ENCODE results near the gene PBXIP1.
A peak's percentile ranks its signal among the peaks of the same experiment; 100 is the strongest.
"Not testable (repeated sequence)": the region's sequence is repeated elsewhere in the genome, so short reads cannot be mapped to it uniquely, and the experiment has no call there.

Gene PBXIP1

GRCh38 chr1:154983776-154984466 is 28.0 kb upstream of the PBXIP1 start:
- no CpG with 5 or more reads among the region's 17 CpGs for WGBS (ENCODE audit: extremely low coverage, insufficient coverage, low lambda C conversion rate)
- H3K27ac ChIP-seq (ENCODE audit: low read depth, low read length), result no peak overlapping the region

GRCh38 chr1:154982897-154983648 is 27.2 kb upstream of the PBXIP1 start, which contains the start of gene FLAD1:
TSS of gene FLAD1 (plus strand) at chr1:154983344. CDS start at chr1:154983695, 351 bp downstream.
- peak within 1 kb of the TSS; percentile 81 for H3K9ac ChIP-seq (ENCODE audit: low read length)
- WGBS (ENCODE audit: extremely low coverage, insufficient coverage, low lambda C conversion rate), result no CpG with 5 or more reads among the region's 26 CpGs
- H3K4me3 ChIP-seq (ENCODE audit: low read length), result peak within 1 kb of the TSS; percentile 67
- H4K8ac ChIP-seq (ENCODE audit: low read depth, low read length), result no peak within 1 kb of the TSS
- H3K36me3 ChIP-seq (ENCODE audit: control insufficient read depth, insufficient read depth, low read length), result peaks cover 8% of the 10 kb centered on the region
- DNase-seq, result peak; percentile 100
- H3K27ac ChIP-seq (ENCODE audit: low read depth, low read length), result peak within 1 kb of the TSS; percentile 19
- peak within 1 kb of the TSS; percentile 66 for H2BK5ac ChIP-seq (ENCODE audit: low read length)
- no peak within 1 kb of the TSS for H2BK120ac ChIP-seq (ENCODE audit: low read depth, low read length)
- no peak within 1 kb of the TSS for H3K23ac ChIP-seq (ENCODE audit: low read length)
- H3K27me3 ChIP-seq (ENCODE audit: insufficient read depth, low read length, poor library complexity), result no peaks in the 10 kb centered on the region
- H3K18ac ChIP-seq (ENCODE audit: low read length), result peak within 1 kb of the TSS; percentile 77
- H3K79me2 ChIP-seq (ENCODE audit: control insufficient read depth, insufficient read depth, low read length), result peaks cover 25% of the 10 kb centered on the region
- H3K4me2 ChIP-seq (ENCODE audit: low read length), result peak within 1 kb of the TSS; percentile 83
- no peaks in the 10 kb centered on the region for H3K4me1 ChIP-seq (ENCODE audit: control insufficient read depth, low read depth, low read length)
- H3K4ac ChIP-seq (ENCODE audit: low read depth, low read length), result peak within 1 kb of the TSS; percentile 74
- no peak within 1 kb of the TSS for H2BK15ac ChIP-seq (replicated peaks; ENCODE audit: low read depth)
- peak within 1 kb of the TSS; percentile 93 for H3K56ac ChIP-seq (ENCODE audit: low read length)
- peaks cover 7% of the 10 kb centered on the region for H3K79me1 ChIP-seq (ENCODE audit: low read length)
- H2AK5ac ChIP-seq (ENCODE audit: low read length), result peak within 1 kb of the TSS; percentile 12
- no peak within 1 kb of the TSS for H4K5ac ChIP-seq (ENCODE audit: low read length)

More at GRCh38 chr1:154983776-154984466, 28.0 kb upstream of the PBXIP1 start:
- no peak overlapping the region for H3K23ac ChIP-seq (ENCODE audit: low read length)
- no peak overlapping the region for H2BK5ac ChIP-seq (ENCODE audit: low read length)
- H3K4ac ChIP-seq (ENCODE audit: low read depth, low read length), result peak overlapping the region; percentile 74
- H2BK15ac ChIP-seq (replicated peaks; ENCODE audit: low read depth), result no peak overlapping the region
- no peaks in the 10 kb centered on the region for H3K27me3 ChIP-seq (ENCODE audit: insufficient read depth, low read length, poor library complexity)
- DNase-seq, result no peak
- H3K9ac ChIP-seq (ENCODE audit: low read length), result peak overlapping the region; percentile 81
- peak overlapping the region; percentile 81 for H3K56ac ChIP-seq (ENCODE audit: low read length)
- H2BK120ac ChIP-seq (ENCODE audit: low read depth, low read length), result no peak overlapping the region
- H3K79me2 ChIP-seq (ENCODE audit: control insufficient read depth, insufficient read depth, low read length), result peaks cover 22% of the 10 kb centered on the region
- H4K8ac ChIP-seq (ENCODE audit: low read depth, low read length), result no peak overlapping the region
- peaks cover 12% of the 10 kb centered on the region for H3K36me3 ChIP-seq (ENCODE audit: control insufficient read depth, insufficient read depth, low read length)
- H3K4me2 ChIP-seq (ENCODE audit: low read length), result peak overlapping the region; percentile 83
- H3K4me3 ChIP-seq (ENCODE audit: low read length), result peak overlapping the region; percentile 67
- H3K79me1 ChIP-seq (ENCODE audit: low read length), result peaks cover 13% of the 10 kb centered on the region
- H3K4me1 ChIP-seq (ENCODE audit: control insufficient read depth, low read depth, low read length), result no peaks in the 10 kb centered on the region
- peak overlapping the region; percentile 12 for H2AK5ac ChIP-seq (ENCODE audit: low read length)
- no peak overlapping the region for H3K18ac ChIP-seq (ENCODE audit: low read length)
- no peak overlapping the region for H4K5ac ChIP-seq (ENCODE audit: low read length)

DNA sequence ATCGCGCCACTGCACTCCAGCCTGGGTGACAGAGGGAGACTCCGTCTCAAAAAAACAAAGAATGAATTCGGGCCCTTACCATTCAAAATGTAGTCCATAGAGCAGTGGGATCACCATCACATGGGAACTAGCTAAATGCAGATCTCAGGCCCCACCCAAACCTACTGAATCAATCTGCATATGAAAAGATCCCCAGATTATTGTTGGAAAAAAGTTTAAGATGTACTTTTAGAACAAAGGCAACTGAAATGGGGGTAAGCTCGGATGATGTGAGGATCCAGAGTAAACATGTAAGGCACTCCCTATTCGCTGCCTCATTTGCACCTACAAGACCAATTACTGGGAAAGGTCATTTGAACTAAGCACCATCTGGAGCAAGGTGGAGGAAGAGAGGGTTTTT is 26.4 kb upstream of the PBXIP1 start:
- Histone ChIP-seq H3K79me2 (ENCODE audit: control insufficient read depth, insufficient read depth, low read length) (peaks cover 30% of the 10 kb centered on the region), H3K18ac (ENCODE audit: low read length) (no peak overlapping the region), H4K8ac (ENCODE audit: low read depth, low read length) (no peak overlapping the region), H3K4me1 (ENCODE audit: control insufficient read depth, low read depth, low read length) (no peaks in the 10 kb centered on the region), H3K56ac (ENCODE audit: low read length) (peak overlapping the region; percentile 93), H2AK5ac (ENCODE audit: low read length) (no peak overlapping the region), H3K4ac (ENCODE audit: low read depth, low read length) (no peak overlapping the region), H3K27me3 (ENCODE audit: insufficient read depth, low read length, poor library complexity) (no peaks in the 10 kb centered on the region), H3K27ac (ENCODE audit: low read depth, low read length) (peak overlapping the region; percentile 19), H2BK120ac (ENCODE audit: low read depth, low read length) (no peak overlapping the region), H3K36me3 (ENCODE audit: control insufficient read depth, insufficient read depth, low read length) (peaks cover 5% of the 10 kb centered on the region), H3K4me3 (ENCODE audit: low read length) (no peak overlapping the region), H3K79me1 (ENCODE audit: low read length) (peaks cover 6% of the 10 kb centered on the region), H3K9ac (ENCODE audit: low read length) (peak overlapping the region; percentile 70), H4K5ac (ENCODE audit: low read length) (no peak overlapping the region), H3K4me2 (ENCODE audit: low read length) (no peak overlapping the region), H2BK5ac (ENCODE audit: low read length) (no peak overlapping the region), H3K23ac (ENCODE audit: low read length) (no peak overlapping the region), H2BK15ac (replicated peaks; ENCODE audit: low read depth) (no peak overlapping the region)
- DNase-seq, result no peak
- no CpG with 5 or more reads among the region's 6 CpGs for WGBS (ENCODE audit: extremely low coverage, insufficient coverage, low lambda C conversion rate)

DNA sequence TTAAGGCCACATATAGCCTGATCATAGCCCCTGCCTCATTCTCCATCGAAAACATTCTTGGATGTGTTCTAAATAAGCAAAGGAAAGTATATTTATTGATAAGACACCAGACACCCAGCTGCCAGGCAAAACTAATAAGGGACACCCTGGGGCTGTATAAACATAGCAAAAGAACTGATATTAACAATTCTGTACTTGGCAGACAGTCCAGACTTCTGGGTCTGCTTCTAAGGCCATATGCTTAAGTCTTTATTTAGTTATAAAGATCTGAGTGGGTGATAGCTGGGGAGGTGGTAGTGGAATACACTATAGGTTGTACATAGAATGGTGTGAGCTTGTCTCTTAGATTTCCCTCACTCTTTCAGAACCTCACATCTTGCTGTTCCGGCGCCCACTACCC is 22.5 kb upstream of the PBXIP1 start:
- no peak overlapping the region for H2BK15ac ChIP-seq (replicated peaks; ENCODE audit: low read depth)
- no peak overlapping the region for H3K9ac ChIP-seq (ENCODE audit: low read length)
- H2BK120ac ChIP-seq (ENCODE audit: low read depth, low read length), result no peak overlapping the region
- no peak overlapping the region for H2AK5ac ChIP-seq (ENCODE audit: low read length)
- H3K4me3 ChIP-seq (ENCODE audit: low read length), result no peak overlapping the region
- H3K23ac ChIP-seq (ENCODE audit: low read length), result no peak overlapping the region
- H4K5ac ChIP-seq (ENCODE audit: low read length), result no peak overlapping the region
- no CpG with 5 or more reads among the region's 3 CpGs for WGBS (ENCODE audit: extremely low coverage, insufficient coverage, low lambda C conversion rate)
- peaks cover 4% of the 10 kb centered on the region for H3K79me1 ChIP-seq (ENCODE audit: low read length)
- no peaks in the 10 kb centered on the region for H3K27me3 ChIP-seq (ENCODE audit: insufficient read depth, low read length, poor library complexity)
- H3K79me2 ChIP-seq (ENCODE audit: control insufficient read depth, insufficient read depth, low read length), result peaks cover 40% of the 10 kb centered on the region
- H3K4me2 ChIP-seq (ENCODE audit: low read length), result no peak overlapping the region
- H2BK5ac ChIP-seq (ENCODE audit: low read length), result no peak overlapping the region
- no peak overlapping the region for H4K8ac ChIP-seq (ENCODE audit: low read depth, low read length)
- H3K4me1 ChIP-seq (ENCODE audit: control insufficient read depth, low read depth, low read length), result peaks cover 5% of the 10 kb centered on the region
- no peak overlapping the region for H3K56ac ChIP-seq (ENCODE audit: low read length)
- no peak for DNase-seq
- no peak overlapping the region for H3K4ac ChIP-seq (ENCODE audit: low read depth, low read length)
- H3K18ac ChIP-seq (ENCODE audit: low read length), result no peak overlapping the region
- H3K27ac ChIP-seq (ENCODE audit: low read depth, low read length), result no peak overlapping the region
- peaks cover 5% of the 10 kb centered on the region for H3K36me3 ChIP-seq (ENCODE audit: control insufficient read depth, insufficient read depth, low read length)

DNA sequence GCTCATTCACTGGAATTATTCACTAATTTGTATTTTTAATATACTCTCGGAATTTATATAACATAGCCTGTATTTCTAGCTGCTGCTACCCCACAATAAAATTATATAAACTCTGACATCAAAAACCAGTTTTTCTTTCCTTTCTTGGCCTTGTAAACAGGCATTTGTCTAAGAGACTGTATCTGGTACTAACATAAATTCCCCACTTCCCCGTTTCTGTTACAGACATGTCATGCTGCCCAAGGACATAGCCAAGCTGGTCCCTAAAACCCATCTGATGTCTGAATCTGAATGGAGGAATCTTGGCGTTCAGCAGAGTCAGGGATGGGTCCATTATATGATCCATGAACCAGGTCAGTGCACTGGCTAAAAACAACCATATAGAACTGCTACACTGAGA is 21.9 kb upstream of the PBXIP1 start:
- H3K4me3 ChIP-seq (ENCODE audit: low read length), result not testable (repeated sequence)
- no CpG with 5 or more reads among the region's 3 CpGs for WGBS (ENCODE audit: extremely low coverage, insufficient coverage, low lambda C conversion rate)

More for the DNA sequence above, 21.9 kb upstream of the PBXIP1 start:
- not testable (repeated sequence) for H4K8ac ChIP-seq (ENCODE audit: low read depth, low read length); H3K56ac ChIP-seq (ENCODE audit: low read length); H3K23ac ChIP-seq (ENCODE audit: low read length); H3K79me1 ChIP-seq (ENCODE audit: low read length); H2BK120ac ChIP-seq (ENCODE audit: low read depth, low read length); H2BK15ac ChIP-seq (replicated peaks; ENCODE audit: low read depth); H3K27ac ChIP-seq (ENCODE audit: low read depth, low read length); H3K27me3 ChIP-seq (ENCODE audit: insufficient read depth, low read length, poor library complexity); H4K5ac ChIP-seq (ENCODE audit: low read length); H3K36me3 ChIP-seq (ENCODE audit: control insufficient read depth, insufficient read depth, low read length); H2BK5ac ChIP-seq (ENCODE audit: low read length); H3K4ac ChIP-seq (ENCODE audit: low read depth, low read length); H2AK5ac ChIP-seq (ENCODE audit: low read length); H3K4me1 ChIP-seq (ENCODE audit: control insufficient read depth, low read depth, low read length); H3K18ac ChIP-seq (ENCODE audit: low read length); H3K9ac ChIP-seq (ENCODE audit: low read length); DNase-seq; H3K4me2 ChIP-seq (ENCODE audit: low read length)
- peaks cover 40% of the 10 kb centered on the region for H3K79me2 ChIP-seq (ENCODE audit: control insufficient read depth, insufficient read depth, low read length)
